22Rv1 (cell line): Measurements from ENCODE around the gene FOXG1.

Experiments used
- H3K27ac ChIP-seq: fragments of 450-650 bp; 2 replicates; pipeline ENCODE4 v1.5.1; 2017
- CTCF ChIP-seq: fragments of 450-650 bp; IDR thresholded peaks from 2 replicates; pipeline ENCODE4 v1.5.1; 2017; ENCODE audit warnings: mild to moderate bottlenecking
- ZFX ChIP-seq: fragments of 450-650 bp; IDR thresholded peaks from 2 replicates; pipeline ENCODE4 v1.6.1; 2017; ENCODE audit warnings: antibody characterized with exemption, borderline replicate concordance

Gene FOXG1

GRCh38 chr14:28751467-28752058 lies 15.0 kb upstream of the FOXG1 start:
- TF ChIP-seq ZFX (no peak), CTCF (peak; percentile 88)
- no peak overlapping the region for H3K27ac ChIP-seq

GRCh38 chr14:28754209-28754985 lies 12.2 kb upstream of the FOXG1 start:
- TF ChIP-seq ZFX (no peak), CTCF (peak; percentile 88)
- H3K27ac ChIP-seq: no peak overlapping the region

GRCh38 chr14:28755198-28755815 lies 11.3 kb upstream of the FOXG1 start:
- TF ChIP-seq ZFX (no peak), CTCF (no peak)
- H3K27ac ChIP-seq: no peak overlapping the region

- H3K27ac ChIP-seq: no peak overlapping the region
- TF ChIP-seq ZFX (no peak), CTCF (no peak)
These were observed 10.7 kb upstream of the FOXG1 start for GRCh38 chr14:28755884-28756268.

GRCh38 chr14:28756269-28756883 lies 10.2 kb upstream of the FOXG1 start:
- no peak overlapping the region for H3K27ac ChIP-seq
- TF ChIP-seq CTCF (no peak), ZFX (no peak)

GRCh38 chr14:28756884-28757570 lies 9.6 kb upstream of the FOXG1 start:
- TF ChIP-seq ZFX (no peak), CTCF (peak; percentile 87)

More at GRCh38 chr14:28756884-28757570, 9.6 kb upstream of the FOXG1 start:
- H3K27ac ChIP-seq: no peak overlapping the region
